ENCODE data around the gene FOXP2.

FOXP2 gene

DNA sequence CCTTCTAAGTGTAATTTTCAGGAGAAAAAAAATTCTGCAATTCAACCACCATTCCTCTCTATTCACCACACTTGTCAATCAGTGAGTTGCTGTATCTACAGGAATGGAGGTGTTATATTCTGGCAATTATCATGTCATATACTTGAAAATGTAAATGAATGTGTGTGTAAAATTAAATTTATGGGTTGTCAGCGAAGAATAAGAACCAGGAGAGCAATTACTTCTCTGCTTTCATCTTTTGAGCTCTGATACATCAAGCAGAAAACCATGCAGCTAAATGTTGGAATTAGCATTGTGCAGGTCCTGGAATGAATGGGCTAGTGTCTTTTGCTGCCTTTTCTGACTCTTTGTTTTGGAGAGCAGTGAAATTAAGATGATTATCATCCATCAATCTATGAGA lies 207.6 kb downstream of the FOXP2 start:
- H3K9ac ChIP-seq (ENCODE audit: low read depth in 1 of 2, low read length in 2 of 2): no peak overlapping the region
- no peaks in the 10 kb centered on the region for H3K9me3 ChIP-seq (ENCODE audit: control insufficient read depth in 1 of 2, low read length in 2 of 2)
- no peak overlapping the region for H3K4me3 ChIP-seq (ENCODE audit: low read depth in 1 of 2, low read length in 2 of 2)
- peaks cover under 1% of the 10 kb centered on the region in 2 donors for H3K4me1 ChIP-seq (ENCODE audit: control insufficient read depth in 1 of 2, insufficient read depth in 2 of 2, low read length in 2 of 2)
- no peaks in the 10 kb centered on the region for H3K36me3 ChIP-seq (ENCODE audit: control insufficient read depth in 1 of 2, insufficient read depth in 2 of 2, low read length in 2 of 2)
- no peak overlapping the region for H3K27ac ChIP-seq (ENCODE audit: low read depth, low read length)
- H3K27me3 ChIP-seq (ENCODE audit: control insufficient read depth in 1 of 2, insufficient read depth in 2 of 2, low read length in 2 of 2): no peaks in the 10 kb centered on the region

DNA sequence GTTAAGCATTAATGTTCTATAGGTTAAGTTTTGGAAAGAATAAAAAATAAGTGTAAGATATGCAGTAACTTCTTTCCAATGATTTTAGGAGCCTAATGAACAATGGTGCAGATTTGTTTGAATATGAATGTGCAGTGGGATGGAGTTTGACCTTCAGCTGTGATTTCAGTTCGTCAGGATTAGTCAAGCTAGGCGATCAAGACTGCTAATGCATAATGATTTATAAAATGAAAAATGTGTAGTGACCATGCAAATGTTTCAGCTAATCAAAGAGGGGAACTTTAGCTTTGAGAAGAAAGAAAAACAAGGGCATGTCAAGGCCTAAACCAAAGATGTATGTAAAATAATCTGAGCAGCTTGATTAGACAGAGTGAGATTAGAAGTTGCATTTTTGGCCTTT lies 208.5 kb downstream of the FOXP2 start:
- Histone ChIP-seq H3K4me1 (ENCODE audit: control insufficient read depth in 1 of 2, insufficient read depth in 2 of 2, low read length in 2 of 2) (peaks cover 3% of the 10 kb centered on the region in 2 donors), H3K27me3 (ENCODE audit: control insufficient read depth in 1 of 2, insufficient read depth in 2 of 2, low read length in 2 of 2) (no peaks in the 10 kb centered on the region), H3K9me3 (ENCODE audit: control insufficient read depth in 1 of 2, low read length in 2 of 2) (no peaks in the 10 kb centered on the region), H3K4me3 (ENCODE audit: low read depth in 1 of 2, low read length in 2 of 2) (no peak overlapping the region), H3K36me3 (ENCODE audit: control insufficient read depth in 1 of 2, insufficient read depth in 2 of 2, low read length in 2 of 2) (no peaks in the 10 kb centered on the region), H3K9ac (ENCODE audit: low read depth in 1 of 2, low read length in 2 of 2) (no peak overlapping the region), H3K27ac (ENCODE audit: low read depth, low read length) (no peak overlapping the region)

GRCh38 chr7:114627231-114627630 lies 212.6 kb downstream of the FOXP2 start:
- no peak overlapping the region for H3K9ac ChIP-seq (ENCODE audit: low read depth in 1 of 2, low read length in 2 of 2)
- H3K27ac ChIP-seq (ENCODE audit: low read depth, low read length): no peak overlapping the region
- no peaks in the 10 kb centered on the region for H3K27me3 ChIP-seq (ENCODE audit: control insufficient read depth in 1 of 2, insufficient read depth in 2 of 2, low read length in 2 of 2)
- H3K9me3 ChIP-seq (ENCODE audit: control insufficient read depth in 1 of 2, low read length in 2 of 2): no peaks in the 10 kb centered on the region
- no peak overlapping the region for H3K4me3 ChIP-seq (ENCODE audit: low read depth in 1 of 2, low read length in 2 of 2)
- H3K4me1 ChIP-seq (ENCODE audit: control insufficient read depth in 1 of 2, insufficient read depth in 2 of 2, low read length in 2 of 2): peaks cover 7 to 11% of the 10 kb centered on the region in 2 donors
- no peaks in the 10 kb centered on the region for H3K36me3 ChIP-seq (ENCODE audit: control insufficient read depth in 1 of 2, insufficient read depth in 2 of 2, low read length in 2 of 2)

GRCh38 chr7:114628362-114628761 lies 213.7 kb downstream of the FOXP2 start:
- Histone ChIP-seq H3K4me3 (ENCODE audit: low read depth in 1 of 2, low read length in 2 of 2) (no peak overlapping the region), H3K27ac (ENCODE audit: low read depth, low read length) (no peak overlapping the region), H3K36me3 (ENCODE audit: control insufficient read depth in 1 of 2, insufficient read depth in 2 of 2, low read length in 2 of 2) (no peaks in the 10 kb centered on the region), H3K4me1 (ENCODE audit: control insufficient read depth in 1 of 2, insufficient read depth in 2 of 2, low read length in 2 of 2) (peaks cover 7 to 11% of the 10 kb centered on the region in 2 donors), H3K27me3 (ENCODE audit: control insufficient read depth in 1 of 2, insufficient read depth in 2 of 2, low read length in 2 of 2) (no peaks in the 10 kb centered on the region), H3K9me3 (ENCODE audit: control insufficient read depth in 1 of 2, low read length in 2 of 2) (no peaks in the 10 kb centered on the region), H3K9ac (ENCODE audit: low read depth in 1 of 2, low read length in 2 of 2) (peak overlapping the region in 1 of 2 donors; percentile 11)

DNA sequence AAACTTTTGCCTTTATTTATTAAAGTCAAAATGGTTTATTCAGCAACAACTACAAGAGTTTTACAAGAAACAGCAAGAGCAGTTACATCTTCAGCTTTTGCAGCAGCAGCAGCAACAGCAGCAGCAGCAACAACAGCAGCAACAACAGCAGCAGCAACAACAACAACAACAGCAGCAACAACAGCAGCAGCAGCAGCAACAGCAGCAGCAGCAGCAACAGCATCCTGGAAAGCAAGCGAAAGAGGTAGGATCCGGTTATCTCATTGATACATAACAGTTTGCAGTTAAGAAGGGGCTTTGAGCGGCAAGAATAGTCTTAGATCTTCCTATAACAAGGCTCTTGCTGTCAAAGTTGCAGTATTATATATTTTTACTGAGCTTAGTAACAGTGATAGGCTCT lies 215.1 kb downstream of the FOXP2 start:
- Histone ChIP-seq H3K27me3 (ENCODE audit: control insufficient read depth in 1 of 2, insufficient read depth in 2 of 2, low read length in 2 of 2) (no peaks in the 10 kb centered on the region), H3K4me3 (ENCODE audit: low read depth in 1 of 2, low read length in 2 of 2) (no peak overlapping the region), H3K27ac (ENCODE audit: low read depth, low read length) (no peak overlapping the region), H3K9ac (ENCODE audit: low read depth in 1 of 2, low read length in 2 of 2) (no peak overlapping the region), H3K4me1 (ENCODE audit: control insufficient read depth in 1 of 2, insufficient read depth in 2 of 2, low read length in 2 of 2) (peaks cover 7 to 11% of the 10 kb centered on the region in 2 donors), H3K9me3 (ENCODE audit: control insufficient read depth in 1 of 2, low read length in 2 of 2) (no peaks in the 10 kb centered on the region), H3K36me3 (ENCODE audit: control insufficient read depth in 1 of 2, insufficient read depth in 2 of 2, low read length in 2 of 2) (no peaks in the 10 kb centered on the region)

DNA sequence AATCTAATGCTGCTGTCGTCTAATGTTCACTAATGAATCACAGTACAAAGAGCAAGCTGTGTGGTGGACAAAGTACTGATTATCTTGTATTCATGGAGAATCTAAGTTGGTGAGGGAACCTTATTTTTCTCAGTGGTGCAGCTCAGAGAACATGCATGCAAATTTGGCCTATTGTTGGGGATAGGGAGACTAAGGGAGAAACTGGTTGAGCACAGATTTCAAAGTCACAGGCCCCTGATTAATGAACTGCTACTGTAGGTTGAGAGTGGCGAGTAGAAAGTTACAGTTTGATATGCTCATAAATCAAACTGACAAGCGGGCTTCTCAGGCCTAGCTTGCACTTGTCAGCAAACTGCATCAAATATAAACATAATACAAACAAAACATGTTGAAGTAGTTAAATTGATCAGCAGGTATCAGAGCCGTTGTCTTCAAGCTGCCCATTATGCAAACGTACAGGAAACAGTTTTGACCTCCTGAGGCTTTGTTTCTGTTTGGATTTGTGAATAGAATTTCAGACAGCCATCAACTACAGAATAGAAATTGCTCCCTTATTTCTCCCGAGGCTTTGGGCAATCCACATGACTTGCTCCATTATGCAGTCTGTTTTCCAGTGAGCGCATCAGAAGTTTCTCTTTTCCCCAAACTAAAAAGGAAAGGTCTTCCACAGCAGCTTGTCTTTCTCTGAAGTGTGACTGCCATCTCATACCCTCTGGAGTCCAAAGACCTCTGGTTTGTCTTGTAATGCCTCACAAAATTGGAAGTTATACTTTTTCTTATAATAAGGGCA lies 215.8 kb downstream of the FOXP2 start:
- no peak overlapping the region for H3K27ac ChIP-seq (ENCODE audit: low read depth, low read length)
- peaks cover 7 to 11% of the 10 kb centered on the region in 2 donors for H3K4me1 ChIP-seq (ENCODE audit: control insufficient read depth in 1 of 2, insufficient read depth in 2 of 2, low read length in 2 of 2)
- no peaks in the 10 kb centered on the region for H3K27me3 ChIP-seq (ENCODE audit: control insufficient read depth in 1 of 2, insufficient read depth in 2 of 2, low read length in 2 of 2)
- no peak overlapping the region for H3K9ac ChIP-seq (ENCODE audit: low read depth in 1 of 2, low read length in 2 of 2)
- no peak overlapping the region for H3K4me3 ChIP-seq (ENCODE audit: low read depth in 1 of 2, low read length in 2 of 2)
- no peaks in the 10 kb centered on the region for H3K9me3 ChIP-seq (ENCODE audit: control insufficient read depth in 1 of 2, low read length in 2 of 2)
- H3K36me3 ChIP-seq (ENCODE audit: control insufficient read depth in 1 of 2, insufficient read depth in 2 of 2, low read length in 2 of 2): no peaks in the 10 kb centered on the region

DNA sequence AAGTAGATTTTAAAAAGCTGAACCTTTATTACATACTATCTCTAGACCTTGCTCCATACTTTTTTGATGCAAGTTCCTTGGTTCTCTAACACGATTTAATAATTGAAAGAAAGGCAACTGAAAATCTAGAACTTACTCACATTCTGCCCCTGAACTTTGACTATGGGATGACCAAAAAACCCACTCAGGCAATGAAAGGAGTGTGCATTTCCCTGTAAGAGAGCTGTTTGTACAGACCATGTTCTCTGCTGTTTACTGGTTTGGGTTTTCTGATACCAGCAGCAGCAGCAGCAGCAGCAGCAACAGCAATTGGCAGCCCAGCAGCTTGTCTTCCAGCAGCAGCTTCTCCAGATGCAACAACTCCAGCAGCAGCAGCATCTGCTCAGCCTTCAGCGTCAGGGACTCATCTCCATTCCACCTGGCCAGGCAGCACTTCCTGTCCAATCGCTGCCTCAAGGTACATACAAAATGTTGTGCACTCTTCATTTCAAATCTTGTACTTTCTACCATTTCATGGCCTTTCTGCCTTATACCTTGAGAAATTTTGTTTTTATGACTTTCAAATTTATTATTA lies 216.7 kb downstream of the FOXP2 start:
- H3K9ac ChIP-seq (ENCODE audit: low read depth in 1 of 2, low read length in 2 of 2): no peak overlapping the region
- peaks cover 7 to 11% of the 10 kb centered on the region in 2 donors for H3K4me1 ChIP-seq (ENCODE audit: control insufficient read depth in 1 of 2, insufficient read depth in 2 of 2, low read length in 2 of 2)
- H3K9me3 ChIP-seq (ENCODE audit: control insufficient read depth in 1 of 2, low read length in 2 of 2): no peaks in the 10 kb centered on the region
- no peak overlapping the region for H3K4me3 ChIP-seq (ENCODE audit: low read depth in 1 of 2, low read length in 2 of 2)
- H3K36me3 ChIP-seq (ENCODE audit: control insufficient read depth in 1 of 2, insufficient read depth in 2 of 2, low read length in 2 of 2): no peaks in the 10 kb centered on the region
- no peaks in the 10 kb centered on the region for H3K27me3 ChIP-seq (ENCODE audit: control insufficient read depth in 1 of 2, insufficient read depth in 2 of 2, low read length in 2 of 2)
- no peak overlapping the region for H3K27ac ChIP-seq (ENCODE audit: low read depth, low read length)

DNA sequence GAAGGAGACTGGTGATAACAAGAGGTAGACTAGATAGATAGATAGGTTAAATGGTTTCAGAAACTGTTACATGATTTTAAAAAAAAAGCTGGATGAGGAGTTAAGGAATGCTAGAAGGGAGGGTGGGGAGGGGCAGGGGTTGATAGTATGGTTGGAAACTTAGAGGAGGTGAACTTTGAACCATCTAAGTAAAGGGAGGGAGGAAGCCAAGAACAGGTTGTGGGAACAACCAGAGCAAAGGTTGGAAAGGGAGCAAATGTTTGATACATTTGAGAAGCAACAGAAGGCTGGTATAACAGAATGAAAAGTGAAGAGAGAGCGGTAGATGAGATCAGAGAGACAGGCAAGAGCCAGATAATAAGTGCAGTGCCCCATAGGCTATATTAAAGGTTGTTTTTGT lies 224.8 kb downstream of the FOXP2 start:
- Histone ChIP-seq H3K27me3 (ENCODE audit: control insufficient read depth in 1 of 2, insufficient read depth in 2 of 2, low read length in 2 of 2) (no peaks in the 10 kb centered on the region), H3K9ac (ENCODE audit: low read depth in 1 of 2, low read length in 2 of 2) (no peak overlapping the region), H3K36me3 (ENCODE audit: control insufficient read depth in 1 of 2, insufficient read depth in 2 of 2, low read length in 2 of 2) (no peaks in the 10 kb centered on the region), H3K9me3 (ENCODE audit: control insufficient read depth in 1 of 2, low read length in 2 of 2) (no peaks in the 10 kb centered on the region), H3K4me1 (ENCODE audit: control insufficient read depth in 1 of 2, insufficient read depth in 2 of 2, low read length in 2 of 2) (peaks cover 0 to 4% of the 10 kb centered on the region in 2 donors), H3K27ac (ENCODE audit: low read depth, low read length) (no peak overlapping the region), H3K4me3 (ENCODE audit: low read depth in 1 of 2, low read length in 2 of 2) (no peak overlapping the region)

GRCh38 chr7:114644455-114644854 lies 229.8 kb downstream of the FOXP2 start:
- no peak overlapping the region for H3K27ac ChIP-seq (ENCODE audit: low read depth, low read length)
- no peak overlapping the region for H3K9ac ChIP-seq (ENCODE audit: low read depth in 1 of 2, low read length in 2 of 2)
- no peaks in the 10 kb centered on the region for H3K27me3 ChIP-seq (ENCODE audit: control insufficient read depth in 1 of 2, insufficient read depth in 2 of 2, low read length in 2 of 2)
- H3K4me3 ChIP-seq (ENCODE audit: low read depth in 1 of 2, low read length in 2 of 2): no peak overlapping the region
- H3K4me1 ChIP-seq (ENCODE audit: control insufficient read depth in 1 of 2, insufficient read depth in 2 of 2, low read length in 2 of 2): no peaks in the 10 kb centered on the region
- no peaks in the 10 kb centered on the region for H3K36me3 ChIP-seq (ENCODE audit: control insufficient read depth in 1 of 2, insufficient read depth in 2 of 2, low read length in 2 of 2)
- H3K9me3 ChIP-seq (ENCODE audit: control insufficient read depth in 1 of 2, low read length in 2 of 2): no peaks in the 10 kb centered on the region

DNA sequence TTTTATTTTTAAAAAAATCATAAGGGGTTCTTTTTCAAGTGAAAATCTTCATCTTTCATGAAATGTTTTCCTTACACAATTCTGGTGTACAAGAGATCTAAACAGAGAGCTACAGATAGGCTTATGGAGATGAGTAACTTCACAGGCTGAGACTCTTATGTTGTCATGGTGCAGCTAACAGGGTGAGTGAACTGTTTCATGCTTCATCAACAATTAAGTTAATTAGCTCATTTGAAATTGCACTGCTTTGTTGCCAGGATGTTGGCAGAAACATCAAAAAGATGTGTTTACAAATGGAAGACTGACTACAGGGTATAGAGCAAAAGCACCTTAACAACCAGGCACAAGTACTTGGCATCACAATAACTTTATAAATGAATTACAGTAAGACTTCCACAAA lies 230.8 kb downstream of the FOXP2 start:
- Histone ChIP-seq H3K27ac (ENCODE audit: low read depth, low read length) (no peak overlapping the region), H3K9ac (ENCODE audit: low read depth in 1 of 2, low read length in 2 of 2) (no peak overlapping the region), H3K27me3 (ENCODE audit: control insufficient read depth in 1 of 2, insufficient read depth in 2 of 2, low read length in 2 of 2) (no peaks in the 10 kb centered on the region), H3K9me3 (ENCODE audit: control insufficient read depth in 1 of 2, low read length in 2 of 2) (no peaks in the 10 kb centered on the region), H3K4me1 (ENCODE audit: control insufficient read depth in 1 of 2, insufficient read depth in 2 of 2, low read length in 2 of 2) (no peaks in the 10 kb centered on the region), H3K4me3 (ENCODE audit: low read depth in 1 of 2, low read length in 2 of 2) (no peak overlapping the region), H3K36me3 (ENCODE audit: control insufficient read depth in 1 of 2, insufficient read depth in 2 of 2, low read length in 2 of 2) (no peaks in the 10 kb centered on the region)
